Neural cell (in vitro differentiated cells): ENCODE results near the gene RUSF1. TPM values are rescaled to one million over a fixed set of nuclear protein-coding genes. Genes with fewer than 3 reads are reported as not detected.

Experiments
- H2AFZ ChIP-seq: fragments of 200-600, 300-800 bp; sonication (generic), shearing (Covaris generic); 2 replicates; pipeline ENCODE4 v1.6.0; 2014; ENCODE audit warnings: low read depth, mild to moderate bottlenecking, antibody characterized with exemption, low read length, moderate library complexity
- H3F3A ChIP-seq: fragments of 200-600 bp; shearing (Covaris generic); 2 replicates; pipeline ENCODE4 v1.6.1; 2016; ENCODE audit warnings: mild to moderate bottlenecking, moderate library complexity, mixed read lengths, antibody characterized with exemption, low read length; ENCODE audit not compliant: insufficient read depth, poor library complexity, severe bottlenecking
- H3K27ac ChIP-seq: fragments of 200-600, 300-800 bp; sonication (generic), shearing (Covaris generic); 2 replicates; pipeline ENCODE4 v1.5.1; 2014; ENCODE audit warnings: mild to moderate bottlenecking, low read length, moderate library complexity
- H3K27me3 ChIP-seq: fragments of 300-800, 200-600 bp; sonication (generic), shearing (Covaris generic); 2 replicates; pipeline ENCODE4 v1.6.0; 2014; ENCODE audit warnings: mild to moderate bottlenecking, low read depth, low read length, moderate library complexity; ENCODE audit not compliant: insufficient read depth
- H3K36me3 ChIP-seq: fragments of 300-800, 200-600 bp; sonication (generic), shearing (Covaris generic); 2 replicates; pipeline ENCODE4 v1.5.1; 2014; ENCODE audit warnings: mild to moderate bottlenecking, antibody characterized with exemption, low read length, moderate library complexity; ENCODE audit not compliant: insufficient read depth
- H3K4me2 ChIP-seq: fragments of 300-800, 200-600 bp; sonication (generic), shearing (Covaris generic); 2 replicates; pipeline ENCODE4 v1.6.0; 2014; ENCODE audit warnings: mild to moderate bottlenecking, low read length
- H3K4me3 ChIP-seq: fragments of 300-800, 200-600 bp; sonication (generic), shearing (Covaris generic); 2 replicates; pipeline ENCODE4 v1.5.1; 2014; ENCODE audit warnings: mild to moderate bottlenecking, low read length, moderate library complexity
- H3K79me2 ChIP-seq: fragments of 200-600 bp; shearing (Covaris generic); replicated peaks from 2 replicates; pipeline ENCODE4 v1.6.0; 2014; ENCODE audit warnings: mild to moderate bottlenecking, low read length, moderate library complexity; ENCODE audit not compliant: insufficient read depth
- H3K9ac ChIP-seq: fragments of 300-800, 200-600 bp; sonication (generic), shearing (Covaris generic); 2 replicates; pipeline ENCODE4 v1.6.1; 2016; ENCODE audit warnings: mild to moderate bottlenecking, low read length, mixed read lengths
- H3K9me2 ChIP-seq: fragments of 200-600 bp; shearing (Covaris generic); 2 replicates; pipeline ENCODE4 v1.6.1; 2016; ENCODE audit warnings: mild to moderate bottlenecking, low read length, mixed read lengths; ENCODE audit not compliant: insufficient read depth
- H3K9me3 ChIP-seq: fragments of 200-600, 300-800 bp; sonication (generic), shearing (Covaris generic); 2 replicates; pipeline ENCODE4 v1.6.1; 2016; ENCODE audit warnings: mild to moderate bottlenecking, mixed run types, low read length, moderate library complexity, mixed read lengths
- H4K20me1 ChIP-seq: fragments of 200-600 bp; shearing (Covaris generic); 2 replicates; pipeline ENCODE4 v1.6.1; 2016; ENCODE audit warnings: mild to moderate bottlenecking, mixed run types; ENCODE audit not compliant: insufficient read depth
- CTCF ChIP-seq: fragments of 450-650 bp; IDR thresholded peaks from 2 replicates; pipeline ENCODE4 v1.5.1; 2014; ENCODE audit warnings: antibody characterized with exemption, mild to moderate bottlenecking, moderate library complexity; ENCODE audit not compliant: poor library complexity, severe bottlenecking
- EP300 ChIP-seq: fragments of 450-650 bp; conservative IDR thresholded peaks from 2 replicates; pipeline ENCODE4 v1.6.1; 2014; ENCODE audit warnings: antibody characterized with exemption, mild to moderate bottlenecking, moderate library complexity; ENCODE audit not compliant: poor library complexity, severe bottlenecking
- EZH2 ChIP-seq: fragments of 200-600, 300-800 bp; shearing (Covaris generic), sonication (generic); IDR thresholded peaks from 2 replicates; pipeline ENCODE4 v1.6.1; 2014; ENCODE audit warnings: antibody characterized with exemption, low read length, borderline replicate concordance, mild to moderate bottlenecking; ENCODE audit not compliant: insufficient read depth, poor library complexity, severe bottlenecking
- MXI1 ChIP-seq: fragments of 450-650 bp; conservative IDR thresholded peaks from 2 replicates; pipeline ENCODE4 v1.6.1; 2014; ENCODE audit warnings: antibody characterized with exemption, mild to moderate bottlenecking; ENCODE audit not compliant: poor library complexity, severe bottlenecking
- POLR2AphosphoS5 ChIP-seq: IDR thresholded peaks from 2 replicates; pipeline ENCODE4 v1.6.1; 2012
- RAD21 ChIP-seq: fragments of 450-650 bp; conservative IDR thresholded peaks from 2 replicates; pipeline ENCODE4 v1.6.1; 2014; ENCODE audit warnings: antibody characterized with exemption, mild to moderate bottlenecking, moderate library complexity
- SMC3 ChIP-seq: fragments of 450-650 bp; conservative IDR thresholded peaks from 2 replicates; pipeline ENCODE4 v1.6.1; 2014; ENCODE audit warnings: antibody characterized with exemption, mild to moderate bottlenecking, moderate library complexity; ENCODE audit not compliant: poor library complexity
- TAF1 ChIP-seq: IDR thresholded peaks from 2 replicates; pipeline ENCODE4 v1.6.1; 2012; ENCODE audit warnings: low read depth
- polyA plus RNA-seq: library from polyadenylated mRNA; depleted of rRNA; stranded (reverse); fragments of >200 nt; gene quantifications from 2 replicates; pipeline ENCODE4 v1.2.3, GENCODE V29; 2014
- TF ChIP-seq, protein P1 (sequence below): IDR thresholded peaks from 2 replicates; pipeline ENCODE4 v1.6.1; 2012; ENCODE audit warnings: borderline replicate concordance

RUSF1 gene
- polyA plus RNA-seq, 1 donor from 2014 or later: 108 TPM

GRCh38 chr16:31502981-31503380, 5.2 kb downstream of the RUSF1 start:
- no peaks in the 10 kb centered on the region for H4K20me1 ChIP-seq
- no peak overlapping the region for H3K4me3 ChIP-seq
- no peaks in the 10 kb centered on the region for H3K9me3 ChIP-seq
- no peaks in the 10 kb centered on the region for H3K79me2 ChIP-seq
- no peak overlapping the region for H3K9ac ChIP-seq
- H3K27me3 ChIP-seq: no peaks in the 10 kb centered on the region
- no peaks in the 10 kb centered on the region for H3F3A ChIP-seq
- no peak overlapping the region for H2AFZ ChIP-seq
- no peaks in the 10 kb centered on the region for H3K9me2 ChIP-seq
- no peak overlapping the region for H3K27ac ChIP-seq
- TF ChIP-seq EZH2 (no peak), POLR2AphosphoS5 (no peak), SMC3 (no peak), CTCF (no peak), EP300 (no peak), MXI1 (no peak), TAF1 (no peak), RAD21 (no peak)
- TF ChIP-seq, protein P1, sequence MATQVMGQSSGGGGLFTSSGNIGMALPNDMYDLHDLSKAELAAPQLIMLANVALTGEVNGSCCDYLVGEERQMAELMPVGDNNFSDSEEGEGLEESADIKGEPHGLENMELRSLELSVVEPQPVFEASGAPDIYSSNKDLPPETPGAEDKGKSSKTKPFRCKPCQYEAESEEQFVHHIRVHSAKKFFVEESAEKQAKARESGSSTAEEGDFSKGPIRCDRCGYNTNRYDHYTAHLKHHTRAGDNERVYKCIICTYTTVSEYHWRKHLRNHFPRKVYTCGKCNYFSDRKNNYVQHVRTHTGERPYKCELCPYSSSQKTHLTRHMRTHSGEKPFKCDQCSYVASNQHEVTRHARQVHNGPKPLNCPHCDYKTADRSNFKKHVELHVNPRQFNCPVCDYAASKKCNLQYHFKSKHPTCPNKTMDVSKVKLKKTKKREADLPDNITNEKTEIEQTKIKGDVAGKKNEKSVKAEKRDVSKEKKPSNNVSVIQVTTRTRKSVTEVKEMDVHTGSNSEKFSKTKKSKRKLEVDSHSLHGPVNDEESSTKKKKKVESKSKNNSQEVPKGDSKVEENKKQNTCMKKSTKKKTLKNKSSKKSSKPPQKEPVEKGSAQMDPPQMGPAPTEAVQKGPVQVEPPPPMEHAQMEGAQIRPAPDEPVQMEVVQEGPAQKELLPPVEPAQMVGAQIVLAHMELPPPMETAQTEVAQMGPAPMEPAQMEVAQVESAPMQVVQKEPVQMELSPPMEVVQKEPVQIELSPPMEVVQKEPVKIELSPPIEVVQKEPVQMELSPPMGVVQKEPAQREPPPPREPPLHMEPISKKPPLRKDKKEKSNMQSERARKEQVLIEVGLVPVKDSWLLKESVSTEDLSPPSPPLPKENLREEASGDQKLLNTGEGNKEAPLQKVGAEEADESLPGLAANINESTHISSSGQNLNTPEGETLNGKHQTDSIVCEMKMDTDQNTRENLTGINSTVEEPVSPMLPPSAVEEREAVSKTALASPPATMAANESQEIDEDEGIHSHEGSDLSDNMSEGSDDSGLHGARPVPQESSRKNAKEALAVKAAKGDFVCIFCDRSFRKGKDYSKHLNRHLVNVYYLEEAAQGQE: no peak
- no peaks in the 10 kb centered on the region for H3K36me3 ChIP-seq
- no peak overlapping the region for H3K4me2 ChIP-seq

DNA sequence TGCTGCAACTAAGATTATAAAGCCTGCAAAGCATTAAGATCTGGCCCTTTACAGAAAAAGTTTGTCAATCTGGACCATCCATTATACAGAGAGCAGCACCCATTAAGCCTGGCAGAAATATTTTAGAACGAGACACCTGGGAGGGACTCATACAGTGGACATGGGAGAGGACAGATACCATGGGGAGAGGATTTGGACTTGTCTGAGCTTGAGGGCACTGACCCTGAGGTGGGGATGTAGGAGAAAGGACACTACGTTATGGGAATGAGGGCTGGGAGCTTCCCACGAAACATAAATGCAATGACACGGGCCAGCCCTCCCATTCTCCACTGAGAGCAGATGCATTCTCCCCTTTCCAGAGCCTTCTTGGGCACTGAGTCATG, 6.2 kb downstream of the RUSF1 start:
- H2AFZ ChIP-seq: no peak overlapping the region
- TF ChIP-seq TAF1 (no peak), RAD21 (no peak), EP300 (no peak), CTCF (no peak), EZH2 (no peak)
- TF ChIP-seq, protein P1: no peak
- H3K27me3 ChIP-seq: no peaks in the 10 kb centered on the region
- no peak overlapping the region for H3K9ac ChIP-seq
- H3K36me3 ChIP-seq: no peaks in the 10 kb centered on the region
- no peaks in the 10 kb centered on the region for H3K9me3 ChIP-seq
- no peaks in the 10 kb centered on the region for H3K79me2 ChIP-seq
- no peaks in the 10 kb centered on the region for H4K20me1 ChIP-seq
- no peak overlapping the region for H3K4me2 ChIP-seq
- no peak overlapping the region for H3K4me3 ChIP-seq
- H3K27ac ChIP-seq: no peak overlapping the region
- no peaks in the 10 kb centered on the region for H3K9me2 ChIP-seq
- H3F3A ChIP-seq: no peaks in the 10 kb centered on the region
